Neural progenitor cell (in vitro differentiated cells): ENCODE data around the gene PEAK1. TPM values are rescaled to one million over a fixed set of nuclear protein-coding genes. Genes with fewer than 3 reads are reported as not detected.

Experiments
- DNase-seq: peaks from one replicate; pipeline ENCODE4 v3.0.0-alpha.2; 2016; ENCODE audit warnings: low spot score
- H2AFZ ChIP-seq: fragments of 200-600 bp; sonication (generic); replicated peaks from 2 replicates; pipeline ENCODE4 v1.6.1; 2016; ENCODE audit warnings: antibody characterized with exemption
- H3F3A ChIP-seq: fragments of 200-600 bp; sonication (generic); 2 replicates; pipeline ENCODE4 v1.6.1; 2016; ENCODE audit warnings: antibody characterized with exemption, low read depth
- H3K27ac ChIP-seq: fragments of 200-600 bp; sonication (generic); 2 replicates; pipeline ENCODE4 v1.5.1; 2016; ENCODE audit warnings: mild to moderate bottlenecking
- H3K27me3 ChIP-seq: fragments of 200-600 bp; sonication (generic); 2 replicates; pipeline ENCODE4 v1.6.1; 2016; ENCODE audit warnings: mild to moderate bottlenecking, moderate library complexity
- H3K36me3 ChIP-seq: fragments of 200-600 bp; sonication (generic); 2 replicates; pipeline ENCODE4 v1.5.1; 2016
- H3K4me1 ChIP-seq: fragments of 200-600 bp; sonication (generic); 2 replicates; pipeline ENCODE4 v1.6.1; 2016; ENCODE audit warnings: mixed run types
- H3K4me2 ChIP-seq: fragments of 200-600 bp; sonication (generic); 2 replicates; pipeline ENCODE4 v1.6.1; 2016
- H3K4me3 ChIP-seq: fragments of 200-600 bp; sonication (generic); 2 replicates; pipeline ENCODE4 v1.5.1; 2016
- H3K79me2 ChIP-seq: fragments of 200-600 bp; sonication (generic); 2 replicates; pipeline ENCODE4 v1.6.1; 2016; ENCODE audit warnings: low read depth
- H3K9ac ChIP-seq: fragments of 200-600 bp; sonication (generic); 2 replicates; pipeline ENCODE4 v1.6.1; 2016
- H3K9me3 ChIP-seq: fragments of 200-600 bp; sonication (generic); 2 replicates; pipeline ENCODE4 v1.5.1; 2016; ENCODE audit warnings: low read depth
- H4K20me1 ChIP-seq: fragments of 200-600 bp; sonication (generic); 2 replicates; pipeline ENCODE4 v1.6.1; 2016; ENCODE audit warnings: low read depth
- H3K27ac Mint-ChIP-seq: 3 replicates; pipeline ENCODE4 v1.8.0; 2021; ENCODE audit warnings: mixed read lengths
- H3K27me3 Mint-ChIP-seq: 2 replicates; pipeline ENCODE4 v1.8.0; 2022; ENCODE audit warnings: low read depth, mild to moderate bottlenecking, inconsistent platforms, moderate library complexity, mixed read lengths; ENCODE audit not compliant: insufficient read depth
- H3K36me3 Mint-ChIP-seq: 3 replicates; pipeline ENCODE4 v1.8.0; 2021; ENCODE audit warnings: mixed read lengths
- H3K4me1 Mint-ChIP-seq: 3 replicates; pipeline ENCODE4 v1.8.0; 2021; ENCODE audit warnings: mixed read lengths
- H3K4me3 Mint-ChIP-seq: 3 replicates; pipeline ENCODE4 v1.8.0; 2021; ENCODE audit warnings: mild to moderate bottlenecking, moderate library complexity, mixed read lengths
- H3K9me3 Mint-ChIP-seq: 3 replicates; pipeline ENCODE4 v1.8.0; 2020; ENCODE audit warnings: mixed read lengths
- EZH2 ChIP-seq: fragments of 200-600 bp; sonication (generic); IDR thresholded peaks from 2 replicates; pipeline ENCODE4 v1.6.1; 2017; ENCODE audit warnings: antibody characterized with exemption, mild to moderate bottlenecking, moderate library complexity
- EZH2phosphoT487 ChIP-seq: fragments of 200-600 bp; sonication (generic); IDR thresholded peaks from 2 replicates; pipeline ENCODE4 v1.6.1; 2017; ENCODE audit warnings: antibody characterized with exemption
- total RNA-seq: library from RNA; depleted of rRNA; stranded (reverse); fragments of >200 nt; gene quantifications from 2 replicates; pipeline ENCODE4 v1.2.3, GENCODE V29; 2015; ENCODE audit warnings: low replicate concordance
- TF ChIP-seq, protein P1 (sequence below): fragments of 200-600 bp; sonication (generic); IDR thresholded peaks from 2 replicates; pipeline ENCODE4 v1.5.1; 2017; ENCODE audit warnings: antibody characterized with exemption, mild to moderate bottlenecking

Gene PEAK1
- total RNA-seq, 1 donor from 2014 or later = 30.9 TPM

DNA sequence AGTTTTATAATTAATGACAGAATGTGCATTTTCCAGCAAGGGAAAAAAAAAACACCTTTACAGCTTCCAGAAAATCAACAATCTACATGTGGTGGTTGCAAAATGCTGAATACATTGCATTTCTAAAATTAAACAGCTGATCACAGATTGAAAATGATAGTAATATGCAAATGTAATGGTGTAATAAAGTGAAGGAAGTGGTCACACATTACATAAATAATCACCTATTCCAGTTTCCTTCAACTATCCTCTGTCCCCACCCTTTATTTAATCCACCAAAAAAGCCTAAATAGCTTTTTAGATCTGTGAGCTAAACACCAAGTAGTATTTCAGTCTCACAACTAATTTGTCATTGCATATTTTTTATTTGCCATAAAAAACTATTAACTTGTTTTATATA is 110.5 kb downstream of the PEAK1 start:
- no peaks in the 10 kb centered on the region for H3K4me1 ChIP-seq
- peaks cover 2% of the 10 kb centered on the region for H3K27me3 Mint-ChIP-seq
- no peak overlapping the region for H3K4me2 ChIP-seq
- no peak overlapping the region for H3K9ac ChIP-seq
- no peak overlapping the region for H3K27ac ChIP-seq
- H3K36me3 ChIP-seq = no peaks in the 10 kb centered on the region
- H3K9me3 ChIP-seq = no peaks in the 10 kb centered on the region
- no peaks in the 10 kb centered on the region for H3K27me3 ChIP-seq
- no peaks in the 10 kb centered on the region for H3K4me1 Mint-ChIP-seq
- no peaks in the 10 kb centered on the region for H3F3A ChIP-seq
- no peaks in the 10 kb centered on the region for H3K9me3 Mint-ChIP-seq
- no peak overlapping the region for H2AFZ ChIP-seq
- H3K27ac Mint-ChIP-seq = no peak overlapping the region
- H4K20me1 ChIP-seq = peaks cover 4% of the 10 kb centered on the region
- peaks cover 4% of the 10 kb centered on the region for H3K79me2 ChIP-seq
- H3K4me3 Mint-ChIP-seq = no peak overlapping the region
- TF ChIP-seq EZH2phosphoT487 (no peak), EZH2 (no peak)
- TF ChIP-seq, protein P1, sequence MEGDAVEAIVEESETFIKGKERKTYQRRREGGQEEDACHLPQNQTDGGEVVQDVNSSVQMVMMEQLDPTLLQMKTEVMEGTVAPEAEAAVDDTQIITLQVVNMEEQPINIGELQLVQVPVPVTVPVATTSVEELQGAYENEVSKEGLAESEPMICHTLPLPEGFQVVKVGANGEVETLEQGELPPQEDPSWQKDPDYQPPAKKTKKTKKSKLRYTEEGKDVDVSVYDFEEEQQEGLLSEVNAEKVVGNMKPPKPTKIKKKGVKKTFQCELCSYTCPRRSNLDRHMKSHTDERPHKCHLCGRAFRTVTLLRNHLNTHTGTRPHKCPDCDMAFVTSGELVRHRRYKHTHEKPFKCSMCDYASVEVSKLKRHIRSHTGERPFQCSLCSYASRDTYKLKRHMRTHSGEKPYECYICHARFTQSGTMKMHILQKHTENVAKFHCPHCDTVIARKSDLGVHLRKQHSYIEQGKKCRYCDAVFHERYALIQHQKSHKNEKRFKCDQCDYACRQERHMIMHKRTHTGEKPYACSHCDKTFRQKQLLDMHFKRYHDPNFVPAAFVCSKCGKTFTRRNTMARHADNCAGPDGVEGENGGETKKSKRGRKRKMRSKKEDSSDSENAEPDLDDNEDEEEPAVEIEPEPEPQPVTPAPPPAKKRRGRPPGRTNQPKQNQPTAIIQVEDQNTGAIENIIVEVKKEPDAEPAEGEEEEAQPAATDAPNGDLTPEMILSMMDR = no peak
- no peak overlapping the region for H3K4me3 ChIP-seq
- no peaks in the 10 kb centered on the region for H3K36me3 Mint-ChIP-seq
- DNase-seq = no peak

DNA sequence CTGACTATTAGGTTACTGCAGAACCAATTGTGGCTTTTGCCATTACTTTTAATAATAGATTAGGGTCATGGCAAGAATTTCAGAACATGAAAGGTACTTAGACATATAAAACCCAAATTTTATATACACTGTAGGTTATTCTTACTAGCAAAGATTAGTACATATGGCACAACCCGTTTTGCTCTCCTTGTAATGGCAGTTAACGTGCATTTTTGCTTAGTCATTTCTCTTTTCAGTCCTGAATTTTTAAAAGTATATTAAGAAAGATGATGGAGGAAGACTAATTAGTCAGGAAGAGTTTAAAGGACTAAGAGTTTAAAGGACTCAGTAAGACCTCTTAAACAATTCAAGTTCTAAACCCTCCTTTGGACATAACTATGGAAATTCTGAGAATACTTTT is 114.0 kb downstream of the PEAK1 start:
- no peaks in the 10 kb centered on the region for H3K9me3 Mint-ChIP-seq
- peaks cover 4% of the 10 kb centered on the region for H3K79me2 ChIP-seq
- H3K36me3 Mint-ChIP-seq = no peaks in the 10 kb centered on the region
- H2AFZ ChIP-seq = no peak overlapping the region
- peaks cover 4% of the 10 kb centered on the region for H4K20me1 ChIP-seq
- H3K27me3 Mint-ChIP-seq = no peaks in the 10 kb centered on the region
- DNase-seq = no peak
- H3F3A ChIP-seq = no peaks in the 10 kb centered on the region
- no peak overlapping the region for H3K4me2 ChIP-seq
- no peak overlapping the region for H3K4me3 Mint-ChIP-seq
- H3K4me1 Mint-ChIP-seq = no peaks in the 10 kb centered on the region
- H3K4me3 ChIP-seq = no peak overlapping the region
- TF ChIP-seq, protein P1 = no peak
- TF ChIP-seq EZH2phosphoT487 = no peak
- no peak for TF ChIP-seq EZH2
- no peak overlapping the region for H3K27ac Mint-ChIP-seq
- H3K4me1 ChIP-seq = no peaks in the 10 kb centered on the region
- no peak overlapping the region for H3K27ac ChIP-seq
- no peak overlapping the region for H3K9ac ChIP-seq
- H3K36me3 ChIP-seq = no peaks in the 10 kb centered on the region
- no peaks in the 10 kb centered on the region for H3K27me3 ChIP-seq
- no peaks in the 10 kb centered on the region for H3K9me3 ChIP-seq

DNA sequence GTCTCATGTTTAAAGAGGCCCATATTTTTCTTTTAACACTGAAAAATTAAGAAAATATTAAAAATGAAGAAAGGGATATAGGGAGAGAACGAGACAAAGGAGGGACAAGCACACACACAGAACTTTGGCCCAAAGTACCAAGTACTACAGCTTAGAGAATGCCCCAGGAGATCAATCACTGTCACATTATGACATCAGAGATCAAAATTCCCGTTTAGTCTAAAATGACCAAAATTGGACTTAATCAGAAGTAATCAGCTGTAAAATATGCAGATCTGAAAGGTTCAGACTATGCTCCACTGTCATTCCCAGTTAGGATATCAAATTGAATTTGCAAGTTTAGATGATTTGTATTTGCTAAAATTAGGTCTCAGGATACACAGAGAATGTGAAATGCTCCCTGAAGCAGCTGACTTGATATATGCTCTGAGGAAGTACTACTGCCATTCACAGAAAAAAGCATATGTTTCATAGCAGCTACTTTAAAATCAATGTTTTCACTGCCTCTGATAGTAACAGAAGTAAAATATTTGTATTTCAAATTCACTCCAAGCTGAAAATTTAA is 123.0 kb downstream of the PEAK1 start:
- Mint-ChIP-seq H3K4me3 (no peak overlapping the region), H3K27me3 (no peaks in the 10 kb centered on the region), H3K27ac (no peak overlapping the region), H3K9me3 (no peaks in the 10 kb centered on the region), H3K4me1 (no peaks in the 10 kb centered on the region), H3K36me3 (no peaks in the 10 kb centered on the region)
- no peaks in the 10 kb centered on the region for H3F3A ChIP-seq
- no peaks in the 10 kb centered on the region for H3K36me3 ChIP-seq
- no peak overlapping the region for H3K4me2 ChIP-seq
- H3K9me3 ChIP-seq = no peaks in the 10 kb centered on the region
- no peak overlapping the region for H2AFZ ChIP-seq
- no peak overlapping the region for H3K4me3 ChIP-seq
- no peak overlapping the region for H3K9ac ChIP-seq
- no peaks in the 10 kb centered on the region for H3K4me1 ChIP-seq
- no peak for DNase-seq
- no peaks in the 10 kb centered on the region for H4K20me1 ChIP-seq
- no peaks in the 10 kb centered on the region for H3K79me2 ChIP-seq
- no peaks in the 10 kb centered on the region for H3K27me3 ChIP-seq
- no peak for TF ChIP-seq EZH2
- TF ChIP-seq EZH2phosphoT487 = no peak
- TF ChIP-seq, protein P1 = no peak
- H3K27ac ChIP-seq = no peak overlapping the region
